ENCODE measurements around the gene FEM1C.

FEM1C gene

DNA sequence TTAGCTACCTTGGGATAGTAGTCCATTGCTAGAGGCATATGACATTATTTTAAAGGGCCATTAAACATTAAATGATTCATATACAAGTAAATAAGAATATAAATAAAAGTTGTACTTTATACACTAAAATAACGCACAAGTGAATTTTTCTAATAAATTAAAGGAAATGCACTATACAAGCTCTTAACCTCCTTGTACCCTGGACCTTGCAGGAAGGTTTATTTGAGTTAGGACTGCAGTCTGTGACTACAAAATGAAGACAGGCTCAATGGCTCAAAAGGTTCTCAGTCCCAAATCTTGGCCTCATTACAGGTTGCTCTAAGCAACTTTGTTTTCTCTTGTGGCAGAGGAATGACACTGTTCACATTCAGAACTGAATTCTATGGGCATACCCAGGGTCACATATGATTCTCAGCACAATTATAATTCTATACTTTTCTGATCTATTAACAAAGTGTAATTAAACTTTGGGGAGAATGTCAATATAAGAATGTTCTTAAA, 34.4 kb downstream of the FEM1C start:
- Mint-ChIP-seq H3K27me3 (peaks cover 3% of the 10 kb centered on the region), H3K36me3 (peaks cover 8% of the 10 kb centered on the region), H3K4me1 (no peaks in the 10 kb centered on the region), H3K4me3 (no peak overlapping the region), H3K27ac (no peak overlapping the region), H3K9me3 (peaks cover 7% of the 10 kb centered on the region)

DNA sequence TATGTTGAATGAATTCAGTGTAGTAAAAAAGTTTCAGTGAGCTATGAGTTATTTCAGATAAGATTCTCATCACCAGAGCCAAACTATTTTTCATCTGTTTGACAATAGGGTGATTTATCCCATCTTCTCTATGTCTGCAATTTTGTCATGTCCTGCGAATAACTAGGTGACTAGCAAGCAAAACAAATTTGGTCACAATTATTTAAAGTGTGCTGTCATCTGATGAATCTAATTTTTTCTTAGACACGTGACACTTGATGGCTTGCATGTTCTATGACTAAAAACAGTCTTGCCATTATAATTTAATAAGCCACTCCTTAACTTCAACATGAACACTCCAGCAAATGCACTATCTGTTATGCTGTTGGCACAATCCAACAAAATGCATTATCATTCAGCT, 35.0 kb downstream of the FEM1C start:
- H3K27ac Mint-ChIP-seq, result no peak overlapping the region
- H3K4me3 Mint-ChIP-seq, result no peak overlapping the region
- H3K36me3 Mint-ChIP-seq, result peaks cover 8% of the 10 kb centered on the region
- peaks cover 3% of the 10 kb centered on the region for H3K27me3 Mint-ChIP-seq
- H3K4me1 Mint-ChIP-seq, result no peaks in the 10 kb centered on the region
- H3K9me3 Mint-ChIP-seq, result peaks cover 7% of the 10 kb centered on the region

DNA sequence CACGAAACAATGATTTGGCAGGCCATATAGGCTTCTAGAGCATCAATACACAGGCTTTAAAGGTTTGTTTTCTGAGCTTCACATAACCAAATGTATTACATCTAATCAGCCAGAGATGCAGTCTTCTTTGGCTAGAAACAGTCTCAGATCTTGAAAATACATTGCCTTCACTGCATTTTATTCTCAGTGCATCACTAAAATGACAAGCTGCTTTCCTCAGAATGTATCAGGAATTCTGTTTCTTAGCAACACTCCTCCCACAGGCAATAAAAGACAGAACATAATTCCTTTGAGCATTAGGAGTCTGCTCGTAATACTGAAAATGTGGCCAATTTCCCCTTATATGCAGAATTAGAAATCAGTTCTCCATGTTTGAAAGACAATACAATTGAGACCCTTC, 36.9 kb downstream of the FEM1C start:
- H3K27ac Mint-ChIP-seq, result no peak overlapping the region
- H3K4me1 Mint-ChIP-seq, result no peaks in the 10 kb centered on the region

DNA sequence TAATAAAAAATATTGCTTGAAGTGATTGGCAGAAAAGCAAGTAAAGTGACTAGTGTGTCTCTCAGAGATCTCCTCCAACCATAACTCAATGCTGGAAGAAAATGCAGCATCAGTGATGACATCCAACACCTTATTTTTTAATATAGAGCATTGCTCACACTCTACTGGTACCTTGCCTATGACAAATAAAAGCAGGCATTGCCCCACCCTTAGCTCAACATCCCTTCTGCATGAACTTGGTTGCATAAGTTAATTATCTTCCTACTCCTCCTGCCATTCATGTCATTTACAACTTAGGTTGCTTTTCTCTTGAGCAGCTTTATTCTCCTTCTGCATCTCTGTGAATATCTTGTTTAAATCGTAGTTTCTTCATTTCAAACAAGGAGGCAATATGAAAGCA, 41.2 kb downstream of the FEM1C start:
- no peak overlapping the region for H3K4me3 Mint-ChIP-seq
- peaks cover 9% of the 10 kb centered on the region for H3K27me3 Mint-ChIP-seq
- H3K4me1 Mint-ChIP-seq, result no peaks in the 10 kb centered on the region
- H3K27ac Mint-ChIP-seq, result no peak overlapping the region
- peaks cover 3% of the 10 kb centered on the region for H3K36me3 Mint-ChIP-seq
- H3K9me3 Mint-ChIP-seq, result no peaks in the 10 kb centered on the region

More for the DNA sequence above, 36.9 kb downstream of the FEM1C start:
- H3K36me3 Mint-ChIP-seq, result peaks cover 8% of the 10 kb centered on the region
- H3K4me3 Mint-ChIP-seq, result no peak overlapping the region
- peaks cover 6% of the 10 kb centered on the region for H3K27me3 Mint-ChIP-seq
- H3K9me3 Mint-ChIP-seq, result peaks cover 7% of the 10 kb centered on the region

DNA sequence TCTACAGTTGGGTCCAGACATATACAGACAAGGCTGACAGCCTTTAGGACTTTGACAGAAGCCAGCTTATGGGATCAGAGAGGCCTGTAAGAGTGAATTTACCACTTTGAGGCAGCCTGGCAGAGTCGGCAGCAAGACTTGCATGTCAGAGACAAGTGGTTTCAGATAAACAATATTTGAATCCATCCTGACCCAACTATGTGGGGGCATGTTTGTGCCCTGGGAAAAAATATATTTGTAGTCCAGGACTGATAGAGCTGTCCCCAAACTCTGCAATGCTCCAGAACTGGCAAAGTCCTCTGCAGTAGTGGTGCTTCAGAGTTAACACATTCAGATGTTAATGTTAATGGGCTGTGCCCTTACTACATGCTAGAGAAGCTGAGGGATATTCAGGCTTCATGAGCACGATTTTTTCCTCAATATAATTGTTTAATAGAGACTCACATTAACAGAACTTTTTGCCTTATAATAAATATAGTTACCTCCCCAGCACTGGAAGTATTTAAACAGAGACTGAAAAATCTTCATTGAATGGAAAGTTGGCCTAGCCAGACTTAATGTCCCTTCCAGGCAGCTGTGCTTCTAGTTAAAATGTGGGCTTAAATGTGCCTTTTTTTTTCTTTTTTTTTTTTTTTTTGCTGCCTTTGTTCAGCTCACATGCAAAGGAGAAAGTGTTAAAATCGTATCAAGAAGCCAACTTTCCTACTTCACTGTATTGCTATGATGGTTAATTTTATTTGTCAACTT, 42.9 kb downstream of the FEM1C start:
- H3K27me3 Mint-ChIP-seq, result peaks cover 15% of the 10 kb centered on the region
- no peaks in the 10 kb centered on the region for H3K4me1 Mint-ChIP-seq
- H3K9me3 Mint-ChIP-seq, result no peaks in the 10 kb centered on the region
- H3K36me3 Mint-ChIP-seq, result peaks cover 3% of the 10 kb centered on the region
- H3K27ac Mint-ChIP-seq, result no peak overlapping the region
- H3K4me3 Mint-ChIP-seq, result no peak overlapping the region

DNA sequence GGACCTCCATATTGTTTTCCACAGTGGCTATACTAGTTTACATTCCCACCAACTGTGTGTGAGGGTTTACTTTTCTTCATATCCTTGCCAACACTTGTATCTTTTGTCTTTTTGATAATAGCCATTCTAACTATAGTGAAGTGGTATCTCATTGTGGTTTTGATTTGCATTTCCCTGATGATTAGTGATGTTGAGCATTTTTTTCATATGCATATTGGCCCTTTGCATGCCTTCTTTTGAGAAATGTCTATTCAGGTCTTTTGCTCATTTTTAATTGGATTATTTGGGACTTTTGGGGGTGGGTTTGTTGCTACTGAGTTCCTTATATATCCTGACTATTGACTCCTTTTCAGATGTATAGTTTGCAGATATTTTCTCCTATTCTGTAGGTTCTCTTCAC, 44.4 kb downstream of the FEM1C start:
- no peak overlapping the region for H3K4me3 Mint-ChIP-seq
- H3K4me1 Mint-ChIP-seq, result no peaks in the 10 kb centered on the region
- H3K27me3 Mint-ChIP-seq, result peaks cover 12% of the 10 kb centered on the region

DNA sequence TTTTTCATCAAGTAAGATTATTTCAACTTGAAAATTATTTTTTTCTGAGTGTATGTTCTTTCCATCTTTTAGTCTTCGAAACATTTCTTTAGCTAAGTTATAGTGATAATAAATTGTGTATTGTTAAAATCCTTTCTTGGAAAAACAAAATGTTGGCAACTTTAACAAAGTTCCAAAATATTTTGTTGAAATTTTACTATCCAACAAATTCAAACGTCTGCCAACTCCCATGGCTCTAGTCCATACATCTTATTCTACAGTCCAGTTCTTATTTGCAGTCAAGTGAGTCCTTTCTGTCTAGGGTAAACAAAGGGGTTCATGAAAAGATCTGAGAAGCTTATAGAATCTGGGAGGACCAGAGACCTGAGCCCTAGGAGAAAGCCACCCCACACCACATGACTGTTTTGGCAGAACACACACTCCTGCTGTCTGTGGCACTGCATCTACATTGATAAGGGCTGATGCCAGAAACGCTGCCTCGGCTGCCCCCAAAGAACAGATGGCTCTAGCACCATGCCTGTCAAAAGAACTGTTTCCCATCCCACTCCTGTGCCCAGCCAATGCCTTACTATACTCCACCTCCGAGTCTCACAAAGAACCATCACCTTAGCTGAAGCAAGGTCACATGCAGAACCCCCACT, 47.5 kb downstream of the FEM1C start:
- Mint-ChIP-seq H3K9me3 (no peaks in the 10 kb centered on the region), H3K27ac (no peak overlapping the region), H3K36me3 (no peaks in the 10 kb centered on the region), H3K4me3 (no peak overlapping the region), H3K27me3 (peaks cover 21% of the 10 kb centered on the region), H3K4me1 (no peaks in the 10 kb centered on the region)

More for the DNA sequence above, 44.4 kb downstream of the FEM1C start:
- Mint-ChIP-seq H3K27ac (no peak overlapping the region), H3K9me3 (no peaks in the 10 kb centered on the region), H3K36me3 (no peaks in the 10 kb centered on the region)

DNA sequence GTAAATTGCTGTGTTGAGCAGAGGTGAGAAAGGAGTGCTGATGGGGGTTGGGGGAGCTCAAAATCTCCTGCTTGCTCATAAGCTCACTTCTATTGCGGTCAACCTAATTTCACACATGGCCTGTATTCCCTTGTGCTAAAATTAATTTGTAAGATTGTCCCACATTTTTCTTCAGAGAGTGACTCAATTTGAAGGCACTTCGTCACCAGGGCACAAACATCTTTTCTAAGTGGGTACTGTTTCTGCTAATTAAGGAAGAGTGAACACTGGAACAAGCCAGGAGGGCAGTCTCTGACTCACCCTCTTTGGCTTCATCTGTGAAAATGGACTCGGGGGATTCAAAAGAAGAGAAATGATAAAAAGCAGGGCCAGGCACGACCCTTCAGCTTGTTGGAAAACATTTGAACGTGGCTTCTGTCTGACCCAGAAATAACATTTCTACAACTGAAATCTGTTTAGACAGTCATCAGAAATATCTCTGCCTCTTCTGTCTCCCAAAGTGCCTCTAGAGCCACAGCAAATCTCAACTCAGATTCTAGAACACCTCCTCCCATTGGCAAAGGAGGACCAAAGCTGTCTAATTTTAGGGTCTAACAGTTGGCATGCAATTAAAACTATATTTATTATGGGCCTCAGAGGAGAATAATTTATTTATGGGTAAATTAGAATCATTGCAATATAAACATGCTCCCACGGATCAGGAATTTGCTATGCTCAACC, 49.8 kb downstream of the FEM1C start:
- Mint-ChIP-seq H3K4me3 (no peak overlapping the region), H3K27me3 (peaks cover 19% of the 10 kb centered on the region), H3K4me1 (no peaks in the 10 kb centered on the region), H3K36me3 (no peaks in the 10 kb centered on the region), H3K27ac (no peak overlapping the region), H3K9me3 (no peaks in the 10 kb centered on the region)

DNA sequence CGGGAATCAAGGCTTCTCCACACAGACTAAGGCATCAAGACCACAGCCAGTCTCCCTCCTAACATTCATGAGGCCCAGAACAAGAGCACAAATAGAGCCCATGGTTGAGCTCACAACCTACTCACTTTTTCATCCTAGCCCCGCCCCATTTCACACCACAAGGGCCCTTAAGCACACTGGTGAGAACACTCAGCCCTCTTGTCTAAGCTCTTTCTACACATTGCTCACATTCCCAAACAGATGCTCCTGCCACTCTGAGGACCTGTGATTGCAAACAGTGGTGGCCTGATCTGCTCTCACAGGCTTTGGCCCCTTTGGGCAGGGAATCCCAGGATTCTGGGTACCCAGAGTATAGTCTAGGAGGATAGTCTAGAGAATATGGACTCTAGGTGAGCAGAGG, 54.0 kb downstream of the FEM1C start:
- Mint-ChIP-seq H3K4me3 (no peak overlapping the region), H3K36me3 (no peaks in the 10 kb centered on the region), H3K9me3 (no peaks in the 10 kb centered on the region), H3K4me1 (no peaks in the 10 kb centered on the region), H3K27me3 (peaks cover 18% of the 10 kb centered on the region), H3K27ac (no peak overlapping the region)

DNA sequence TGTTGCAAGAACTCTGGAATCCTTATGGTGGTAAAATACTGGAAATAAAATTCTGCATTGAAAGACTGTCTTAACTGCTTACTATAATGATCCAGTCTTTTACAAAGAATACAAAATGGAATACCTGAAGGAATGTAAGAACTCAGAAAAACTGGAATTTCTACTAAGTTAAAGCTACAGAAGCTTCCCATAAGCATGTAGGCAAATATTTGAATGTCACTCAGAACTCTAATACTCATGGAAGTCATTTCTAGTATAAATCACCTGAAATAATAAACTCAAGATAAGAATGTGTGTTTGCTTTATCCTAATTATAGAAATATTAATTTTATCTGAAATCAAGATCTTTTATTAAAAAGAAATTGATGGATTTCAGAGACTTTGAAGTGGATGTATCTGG, 54.8 kb downstream of the FEM1C start:
- Mint-ChIP-seq H3K9me3 (no peaks in the 10 kb centered on the region), H3K4me1 (no peaks in the 10 kb centered on the region), H3K4me3 (no peak overlapping the region), H3K27ac (no peak overlapping the region), H3K36me3 (no peaks in the 10 kb centered on the region), H3K27me3 (peaks cover 18% of the 10 kb centered on the region)

DNA sequence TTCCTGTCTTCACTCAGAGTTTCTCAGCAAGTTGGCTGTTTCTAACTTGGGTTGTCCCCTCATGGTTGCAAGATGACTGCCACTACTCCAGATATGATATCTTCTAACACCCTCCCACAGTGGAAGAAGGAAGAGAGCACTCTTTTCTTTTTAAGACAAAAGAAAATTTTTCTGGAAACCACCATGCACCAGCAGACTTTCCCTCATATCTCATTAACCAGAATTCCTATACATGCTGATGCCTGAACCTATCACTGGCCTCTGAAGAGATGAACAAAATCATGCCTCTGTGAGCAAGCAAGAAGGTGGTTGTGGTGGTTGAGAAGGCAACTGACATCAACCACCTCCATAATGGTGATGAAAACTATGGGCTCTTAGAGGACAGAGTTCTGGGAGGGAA, 56.8 kb downstream of the FEM1C start:
- Mint-ChIP-seq H3K27ac (peak overlapping the region; percentile 32), H3K4me1 (no peaks in the 10 kb centered on the region), H3K27me3 (peaks cover 7% of the 10 kb centered on the region), H3K9me3 (no peaks in the 10 kb centered on the region), H3K4me3 (no peak overlapping the region), H3K36me3 (no peaks in the 10 kb centered on the region)

DNA sequence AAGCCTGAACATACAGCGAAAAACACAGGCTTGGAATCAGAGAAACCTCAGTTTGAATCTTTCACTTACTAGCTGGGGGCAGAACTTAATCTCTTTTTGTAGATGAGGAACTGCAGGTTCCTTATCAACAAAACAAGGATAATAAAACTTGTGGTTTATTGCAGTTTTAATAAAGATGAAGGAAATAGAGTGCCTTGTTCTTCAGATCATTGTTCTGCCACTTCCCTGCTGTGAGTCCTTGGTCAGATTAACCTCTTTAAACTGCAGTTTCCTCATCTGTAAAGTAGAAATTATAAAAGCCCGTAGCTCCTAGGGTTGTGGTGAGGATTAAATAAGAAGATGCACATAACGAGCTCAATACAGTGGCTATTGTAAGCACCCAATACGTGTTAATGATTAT, 57.4 kb downstream of the FEM1C start:
- Mint-ChIP-seq H3K27ac (no peak overlapping the region), H3K36me3 (no peaks in the 10 kb centered on the region), H3K4me3 (no peak overlapping the region), H3K27me3 (peaks cover 7% of the 10 kb centered on the region), H3K4me1 (no peaks in the 10 kb centered on the region), H3K9me3 (no peaks in the 10 kb centered on the region)

DNA sequence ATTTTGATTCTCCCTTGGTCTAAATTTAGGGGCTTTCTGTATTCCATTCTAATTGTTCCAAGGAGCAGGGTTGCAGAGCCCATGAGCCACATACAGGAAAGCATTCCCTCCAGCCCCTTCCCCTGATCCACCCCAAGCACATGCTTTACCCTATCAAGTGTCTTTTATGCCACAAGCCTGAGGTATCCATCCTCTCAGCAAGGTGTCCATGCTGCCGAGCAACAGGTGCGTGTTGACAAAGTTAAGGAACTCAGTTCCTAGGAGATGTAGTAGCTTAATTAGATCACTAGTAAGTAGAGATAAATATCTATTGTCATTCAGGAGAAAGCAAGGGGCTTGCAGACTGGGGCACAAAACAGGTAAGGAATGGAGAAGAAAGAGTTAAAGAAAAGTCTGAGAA, 57.8 kb downstream of the FEM1C start:
- Mint-ChIP-seq H3K4me3 (no peak overlapping the region), H3K4me1 (no peaks in the 10 kb centered on the region), H3K36me3 (no peaks in the 10 kb centered on the region), H3K9me3 (no peaks in the 10 kb centered on the region), H3K27me3 (peaks cover 7% of the 10 kb centered on the region), H3K27ac (no peak overlapping the region)

DNA sequence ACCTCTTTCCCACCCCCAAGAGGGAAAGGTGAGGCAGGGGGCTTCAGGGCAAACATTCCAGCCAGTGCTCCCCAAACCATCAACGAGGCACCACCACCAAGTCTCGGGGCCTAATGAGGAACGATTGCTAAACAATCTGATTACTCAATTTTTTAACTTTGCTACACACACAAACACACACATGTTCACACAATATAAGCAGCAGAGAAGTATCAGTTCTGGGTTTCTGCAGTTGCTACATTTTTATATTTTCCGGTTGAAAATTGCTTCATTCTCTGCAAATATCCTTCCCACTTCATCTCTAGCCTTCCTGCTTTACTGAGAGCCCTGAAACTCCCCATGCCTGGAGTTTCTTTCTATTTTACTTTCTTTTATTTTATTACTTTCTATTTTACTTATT, 60.2 kb downstream of the FEM1C start:
- no peaks in the 10 kb centered on the region for H3K9me3 Mint-ChIP-seq
- H3K4me1 Mint-ChIP-seq, result no peaks in the 10 kb centered on the region
- H3K36me3 Mint-ChIP-seq, result no peaks in the 10 kb centered on the region
- no peak overlapping the region for H3K4me3 Mint-ChIP-seq
- peaks cover 15% of the 10 kb centered on the region for H3K27me3 Mint-ChIP-seq
- no peak overlapping the region for H3K27ac Mint-ChIP-seq

DNA sequence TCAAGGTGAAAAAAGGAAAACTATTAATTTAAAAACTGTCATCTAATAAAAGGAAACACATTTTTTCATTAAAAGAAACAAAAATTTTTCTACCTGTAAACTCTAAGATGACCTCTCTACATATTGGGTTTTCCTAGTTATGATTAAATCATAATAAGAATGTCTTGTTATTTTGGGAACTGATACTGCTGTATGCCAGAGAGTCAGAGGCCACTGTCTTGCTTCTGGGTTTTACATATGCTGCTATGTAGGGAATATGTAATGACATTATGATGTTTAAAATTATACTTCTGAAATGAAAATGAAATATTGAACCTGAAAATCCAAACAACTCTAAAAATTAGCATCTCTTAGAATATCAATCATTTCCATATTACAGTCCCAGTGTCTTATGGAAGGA, 63.7 kb downstream of the FEM1C start:
- no peaks in the 10 kb centered on the region for H3K4me1 Mint-ChIP-seq
- no peaks in the 10 kb centered on the region for H3K9me3 Mint-ChIP-seq
- H3K4me3 Mint-ChIP-seq, result no peak overlapping the region
- no peak overlapping the region for H3K27ac Mint-ChIP-seq
- H3K36me3 Mint-ChIP-seq, result no peaks in the 10 kb centered on the region
- H3K27me3 Mint-ChIP-seq, result peaks cover 26% of the 10 kb centered on the region

DNA sequence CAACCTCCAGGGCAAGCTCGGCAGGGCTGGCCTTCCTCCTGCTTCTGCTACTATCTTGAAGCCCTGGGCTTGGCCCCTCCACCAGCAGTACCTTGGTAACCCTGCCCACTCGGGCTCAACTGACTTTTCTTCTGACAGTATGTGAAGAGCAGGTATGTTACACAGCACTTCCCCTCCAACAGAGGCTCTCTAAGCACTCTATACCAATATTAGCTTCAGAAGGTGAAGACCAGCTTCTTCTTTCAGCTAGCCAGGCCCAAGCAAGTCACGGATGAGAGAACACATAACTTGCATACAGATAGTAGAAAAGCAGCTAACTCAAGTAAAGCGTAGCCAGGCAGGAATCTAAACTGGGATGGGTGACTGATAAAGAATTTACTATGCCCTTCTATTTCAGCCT, 64.3 kb downstream of the FEM1C start:
- Mint-ChIP-seq H3K4me3 (no peak overlapping the region), H3K36me3 (no peaks in the 10 kb centered on the region), H3K4me1 (no peaks in the 10 kb centered on the region), H3K9me3 (no peaks in the 10 kb centered on the region), H3K27me3 (peaks cover 26% of the 10 kb centered on the region), H3K27ac (no peak overlapping the region)
